Kidney tubule cell (primary cell): ENCODE results near the gene LRRC37A2.
"Not testable (repeated sequence)": the region's sequence is repeated elsewhere in the genome, so short reads cannot be mapped to it uniquely, and the experiment has no call there.

Source experiments
- DNase-seq: peaks from one replicate; pipeline ENCODE4 v3.0.0-alpha.2; 2018; ENCODE audit warnings: low spot score

Gene LRRC37A2

DNA sequence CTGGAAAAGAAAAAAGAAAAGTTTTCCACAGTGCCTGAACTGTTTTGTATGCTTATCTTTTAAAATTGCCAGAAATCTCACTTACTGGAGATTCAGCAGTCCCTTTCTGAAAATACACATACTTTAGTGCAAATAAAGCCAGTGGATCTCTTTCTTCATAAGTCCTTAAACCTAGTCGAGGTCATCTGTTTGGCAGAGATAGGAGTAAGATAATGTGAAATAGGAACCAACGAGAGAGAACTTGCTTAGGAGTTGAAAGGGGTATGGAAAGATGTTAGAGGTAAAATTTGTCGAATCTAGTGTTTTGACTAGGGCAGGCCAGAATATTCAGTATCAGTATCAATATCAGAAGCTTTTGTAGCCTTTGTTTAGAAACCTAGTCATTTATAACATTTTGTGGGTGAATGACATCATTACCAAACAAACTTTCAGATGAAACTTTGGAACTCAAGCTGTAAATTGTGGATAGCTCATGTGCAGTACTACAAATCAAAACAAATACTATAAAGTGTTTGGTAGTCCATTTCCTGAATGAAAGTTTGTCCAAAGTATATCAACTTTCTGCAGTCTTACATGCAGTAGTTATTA lies 86.2 kb downstream of the LRRC37A2 start:
- not testable (repeated sequence) for DNase-seq

DNA sequence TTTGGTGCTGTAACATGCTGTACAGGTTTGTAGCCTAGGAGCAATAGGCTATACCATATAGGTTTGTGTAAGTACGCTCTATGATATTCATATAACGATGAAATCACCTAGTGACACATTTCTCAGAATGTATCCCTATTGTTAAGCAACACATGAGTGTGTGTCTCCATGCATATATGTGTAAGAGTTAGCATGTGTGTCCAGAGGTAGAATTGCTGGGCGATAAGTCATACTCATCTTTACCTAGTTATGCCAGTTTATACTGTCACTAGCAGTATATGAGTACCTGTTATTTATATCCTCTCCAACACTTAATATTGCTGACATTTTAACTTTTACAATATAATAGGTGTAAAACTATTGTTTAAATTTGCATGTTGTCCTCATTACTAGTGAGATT lies 88.5 kb downstream of the LRRC37A2 start:
- not testable (repeated sequence) for DNase-seq

DNA sequence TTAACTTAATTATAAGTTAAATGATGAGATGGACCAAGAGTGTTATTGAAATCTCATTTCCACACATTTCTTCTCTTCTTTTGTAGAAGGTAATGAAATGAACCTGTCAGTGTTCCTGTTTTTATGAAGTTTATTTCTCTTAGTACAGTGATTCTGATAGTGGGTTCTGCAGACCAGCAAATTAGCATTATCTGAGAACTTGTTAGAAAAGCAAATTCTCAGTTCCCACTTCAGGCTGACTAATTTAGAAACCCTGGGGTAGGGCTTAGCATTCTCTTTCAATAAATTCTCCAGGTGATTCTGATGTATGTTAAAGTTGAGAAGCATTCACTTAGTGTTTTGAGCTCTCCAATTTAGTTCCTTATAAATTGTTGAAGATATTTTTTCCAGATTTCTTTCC lies 90.9 kb downstream of the LRRC37A2 start:
- not testable (repeated sequence) for DNase-seq
